Stimulated activated CD8-positive, alpha-beta memory T cell treated with anti-CD3 and anti-CD28 coated beads, Interleukin-15, amount 100 ng/mL, for 1 hour (primary cell): ENCODE measurements around the gene ST14.

Experiments used
- DNase-seq: peaks from one replicate; pipeline ENCODE4 v3.0.0-alpha.2; 2020; ENCODE audit warnings: low read depth

The ST14 gene

DNA sequence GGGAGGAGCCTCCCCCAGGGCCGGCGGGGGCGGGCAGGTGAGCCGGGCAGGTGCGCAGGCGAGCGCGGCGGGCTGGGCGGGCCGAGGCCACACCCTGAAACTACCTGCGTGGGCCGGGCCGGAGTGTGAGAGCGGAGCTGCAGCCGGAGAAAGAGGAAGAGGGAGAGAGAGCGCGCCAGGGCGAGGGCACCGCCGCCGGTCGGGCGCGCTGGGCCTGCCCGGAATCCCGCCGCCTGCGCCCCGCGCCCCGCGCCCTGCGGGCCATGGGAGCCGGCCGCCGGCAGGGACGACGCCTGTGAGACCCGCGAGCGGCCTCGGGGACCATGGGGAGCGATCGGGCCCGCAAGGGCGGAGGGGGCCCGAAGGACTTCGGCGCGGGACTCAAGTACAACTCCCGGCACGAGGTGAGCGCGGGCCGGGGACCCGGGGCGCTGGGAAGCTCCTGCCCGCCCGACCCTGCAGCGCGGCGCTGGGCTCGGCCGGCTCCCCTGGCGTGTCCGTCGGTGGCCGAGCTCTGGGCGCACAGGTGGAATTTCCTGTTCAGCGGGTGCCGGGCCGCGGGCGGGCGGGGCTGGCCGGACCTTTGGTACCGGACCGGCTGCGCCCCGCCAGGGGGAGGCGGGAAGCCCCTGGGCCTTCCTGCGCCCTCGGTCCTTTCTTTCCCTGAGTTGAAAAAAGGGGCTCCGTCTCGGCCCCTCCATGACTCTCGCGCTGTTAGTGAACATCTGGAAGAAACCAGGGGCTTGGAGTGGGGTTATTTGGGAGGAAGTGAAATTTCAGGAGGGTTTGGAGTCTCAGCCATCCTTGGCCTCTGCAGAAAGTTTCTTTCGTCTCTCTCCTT, at the start of gene ST14:
ST14 (plus strand) TSS at position 126 of the 841 bp plus-strand sequence; CDS start at position 324, 198 bp downstream.
- DNase-seq = no peak

DNA sequence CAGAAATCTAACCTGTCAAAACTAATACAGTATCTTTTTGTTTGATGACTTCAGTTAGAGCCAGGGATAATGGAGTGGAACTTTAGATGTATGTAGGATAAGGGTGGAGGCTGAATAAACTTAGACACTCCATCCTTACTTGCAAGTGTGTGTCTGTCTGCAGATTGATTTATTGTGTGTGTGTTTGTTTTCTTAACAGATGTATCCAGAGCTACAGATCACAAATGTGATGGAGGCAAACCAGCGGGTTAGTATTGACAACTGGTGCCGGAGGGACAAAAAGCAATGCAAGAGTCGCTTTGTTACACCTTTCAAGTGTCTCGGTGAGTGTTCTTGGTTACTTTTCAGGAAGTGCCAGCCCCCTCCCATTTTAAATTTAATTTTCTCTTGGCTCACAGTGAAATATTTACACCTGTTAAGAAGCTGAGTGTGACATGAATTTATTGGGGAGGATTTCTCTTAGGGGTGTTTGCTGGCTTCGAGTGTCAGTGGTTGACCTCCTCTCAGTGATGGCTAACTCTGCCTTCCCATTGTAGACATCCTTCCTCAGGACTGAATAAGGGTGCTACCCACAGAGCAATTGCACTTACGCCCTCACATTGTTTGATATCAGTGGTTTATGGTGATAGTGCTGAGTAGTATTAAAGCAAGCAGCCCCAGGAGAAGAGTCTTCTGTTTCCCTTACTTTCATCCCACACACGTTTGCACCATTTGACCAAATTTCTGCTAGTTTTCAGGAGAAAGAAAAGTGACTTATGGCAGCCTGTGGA, 49.1 kb upstream of the ST14 start:
- no peak for DNase-seq

DNA sequence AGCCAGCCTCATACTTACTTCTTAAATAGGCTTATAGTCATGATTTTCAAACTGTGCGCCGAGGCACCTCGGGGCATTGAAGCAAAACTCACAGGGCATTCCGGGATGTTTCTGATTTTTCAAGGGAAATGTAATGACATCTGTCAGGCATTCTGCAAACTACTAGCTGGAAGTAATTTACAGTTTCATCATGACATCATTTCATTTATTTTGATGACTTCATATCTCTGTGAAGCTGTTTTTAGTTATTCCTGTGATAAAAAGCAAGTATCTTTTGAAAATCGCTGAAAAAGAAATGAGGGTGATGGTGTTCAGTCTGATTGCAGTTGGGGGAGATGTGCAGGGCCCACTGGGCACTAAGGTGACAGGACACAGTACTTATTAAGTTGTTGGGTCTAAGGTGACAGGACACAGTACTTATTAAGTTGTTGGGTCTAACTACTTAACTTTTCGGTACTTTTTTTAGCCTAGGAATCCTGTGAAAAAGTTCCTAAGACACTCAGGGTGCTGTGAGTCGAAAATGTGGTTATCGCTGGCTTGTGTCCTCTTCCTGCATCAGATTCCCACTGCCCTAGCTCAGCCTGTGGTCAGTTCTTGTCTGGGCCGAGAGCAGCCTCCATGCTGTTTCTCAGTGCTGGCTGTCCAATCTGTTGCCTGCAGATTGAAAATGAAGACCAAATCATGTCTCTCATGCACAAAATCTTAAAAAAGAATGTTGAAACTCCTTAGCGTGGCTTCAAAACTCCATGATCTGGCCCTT, 47.3 kb upstream of the ST14 start:
- DNase-seq = no peak

DNA sequence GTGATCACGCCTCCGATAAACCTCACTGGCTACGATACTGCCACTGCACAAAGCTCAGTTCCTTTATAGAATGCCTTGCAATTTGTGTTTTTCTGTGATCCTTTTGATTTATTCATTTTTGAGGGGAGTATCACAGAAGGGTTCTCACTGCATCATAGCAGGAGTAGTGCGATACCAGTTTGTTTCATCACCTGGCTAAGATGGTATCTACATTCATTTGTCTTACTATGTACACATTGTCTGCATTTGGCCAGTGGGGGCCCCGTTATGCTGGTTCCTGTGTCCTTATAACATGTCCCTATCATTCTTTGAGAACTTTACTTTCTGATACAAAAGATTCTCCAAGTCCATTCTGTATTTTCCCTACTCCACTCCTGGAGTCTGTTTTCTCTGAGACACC, 45.3 kb upstream of the ST14 start:
- DNase-seq = no peak

DNA sequence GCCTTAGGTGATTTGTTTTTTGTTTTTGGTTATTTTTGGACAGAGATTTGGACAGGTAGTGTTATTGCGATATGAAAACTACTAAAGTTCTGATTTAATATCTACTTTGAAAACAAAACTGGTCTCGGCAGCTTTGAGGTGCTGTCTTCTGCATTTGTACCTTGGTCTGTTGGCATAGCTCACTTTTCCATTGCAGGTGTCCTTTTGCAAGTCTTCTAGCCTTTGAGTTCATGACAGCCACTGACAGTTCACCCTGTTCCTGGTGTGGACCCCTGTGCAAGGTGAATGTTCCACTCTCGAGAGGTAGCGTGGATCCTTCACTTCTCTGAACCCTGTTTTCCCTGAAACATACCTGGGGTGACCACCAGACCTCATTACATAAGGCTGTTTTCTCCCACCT, 44.9 kb upstream of the ST14 start:
- DNase-seq = no peak

DNA sequence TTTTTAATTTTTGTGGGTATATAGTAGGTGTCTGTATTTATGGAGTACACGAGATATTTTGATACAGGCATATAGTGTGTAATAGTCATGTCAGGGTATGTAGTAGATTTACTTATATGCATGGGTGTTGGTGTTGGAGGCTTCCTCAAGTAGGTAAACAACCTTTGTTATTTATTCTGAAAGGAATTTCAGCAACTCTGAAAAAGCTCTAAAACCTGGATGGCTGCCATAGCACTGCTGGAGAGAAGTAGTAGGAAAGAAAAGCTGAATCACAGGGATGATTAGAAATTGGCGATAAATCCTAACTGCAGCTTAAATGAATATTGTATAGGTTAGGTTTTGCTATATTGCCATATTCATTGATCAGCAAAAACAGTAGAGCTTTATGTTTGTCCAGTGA, 44.4 kb upstream of the ST14 start:
- no peak for DNase-seq

DNA sequence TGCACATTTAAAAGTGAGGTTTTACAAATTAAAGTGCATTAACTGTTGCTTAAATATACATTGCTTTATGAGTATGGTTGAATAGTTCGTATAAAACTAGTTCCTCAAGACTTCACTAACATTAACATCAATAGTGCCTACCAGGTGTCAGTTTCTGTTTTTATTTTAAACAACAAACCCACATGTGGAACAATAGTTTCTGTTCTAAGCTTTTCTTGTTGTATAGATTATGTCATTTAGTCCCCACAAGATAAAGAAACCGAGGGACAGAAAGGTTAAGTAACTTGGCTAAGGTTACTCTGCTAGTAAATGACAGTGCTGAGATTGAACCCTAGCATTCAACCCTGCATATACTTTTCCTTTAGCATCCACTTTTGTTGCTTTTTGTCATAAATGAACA, 41.4 kb upstream of the ST14 start:
- DNase-seq = no peak

DNA sequence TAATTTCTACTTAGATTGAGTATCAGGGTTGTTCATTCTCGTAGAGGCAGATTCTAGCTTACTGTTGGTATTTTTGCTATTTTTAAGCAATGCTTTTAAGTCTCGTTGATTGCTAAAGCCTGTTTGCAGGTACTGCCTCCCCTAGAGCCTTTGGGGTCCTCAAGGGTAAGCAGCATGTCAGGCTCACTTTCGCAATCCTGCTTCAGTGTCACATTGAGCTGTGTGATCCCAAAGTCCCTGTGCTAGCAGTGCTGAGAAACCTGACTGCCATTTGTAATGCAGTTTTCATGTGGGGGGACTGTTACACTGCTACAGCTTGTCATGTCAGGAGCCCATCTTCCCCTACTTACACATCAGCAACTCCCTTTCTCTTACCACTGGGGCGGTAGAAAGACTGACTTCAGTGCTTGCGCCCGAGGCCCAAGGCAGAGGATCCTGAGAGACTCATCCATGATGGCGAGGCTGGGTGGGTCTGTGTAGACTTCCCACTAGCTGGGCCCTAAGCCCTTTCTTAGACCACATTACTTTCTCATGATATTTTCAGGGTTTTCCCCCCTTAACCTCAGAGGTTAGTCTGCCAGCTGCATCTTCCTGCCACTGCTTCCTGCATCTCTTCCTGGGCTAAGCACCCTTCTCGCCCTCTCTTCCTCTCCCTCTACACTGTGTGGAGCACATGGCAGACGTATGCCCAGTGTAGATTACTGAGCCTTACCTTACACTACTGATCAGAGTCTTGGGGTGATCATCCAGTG, 40.8 kb upstream of the ST14 start:
- DNase-seq = no peak

DNA sequence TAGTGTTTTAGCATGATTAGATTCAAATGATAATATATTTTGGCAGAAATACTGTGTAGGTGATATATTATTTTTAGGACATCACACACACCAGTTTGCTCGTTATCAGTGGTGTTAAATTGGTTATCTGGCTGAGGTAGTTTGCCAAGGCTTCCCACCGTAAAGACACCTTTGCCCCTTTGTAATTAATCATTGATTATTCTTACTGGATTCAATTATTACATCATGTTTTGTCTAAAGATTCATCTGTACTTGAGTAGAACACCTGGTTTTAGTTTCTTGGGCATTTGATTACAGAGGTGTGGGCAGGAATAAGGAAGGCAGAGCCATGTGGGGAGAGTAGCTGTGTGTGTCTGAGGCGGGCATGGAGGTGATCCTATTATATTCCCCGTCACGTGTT, 39.5 kb upstream of the ST14 start:
- DNase-seq = no peak

DNA sequence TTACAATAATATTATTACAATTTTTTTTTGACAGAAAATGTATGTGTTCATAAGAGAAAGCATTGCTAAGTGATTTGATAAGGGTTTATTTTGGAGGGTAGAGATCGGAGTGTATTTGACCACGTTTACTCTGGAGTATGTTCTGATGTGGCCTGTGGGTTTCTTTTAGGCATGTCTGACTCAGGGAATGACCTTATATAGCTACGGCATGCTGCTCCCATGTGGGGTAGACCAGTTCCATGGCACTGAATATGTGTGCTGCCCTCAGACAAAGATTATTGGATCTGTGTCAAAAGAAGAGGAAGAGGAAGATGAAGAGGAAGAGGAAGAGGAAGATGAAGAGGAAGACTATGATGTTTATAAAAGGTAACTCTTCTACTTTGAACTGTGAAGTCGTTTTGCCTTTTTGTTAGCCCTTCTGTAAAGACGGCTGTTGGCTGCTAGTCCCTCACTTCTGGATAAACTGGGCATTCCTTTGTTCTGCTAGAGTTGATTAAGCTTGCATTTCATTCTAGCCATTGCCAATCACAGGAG, 38.1 kb upstream of the ST14 start:
- DNase-seq = no peak

DNA sequence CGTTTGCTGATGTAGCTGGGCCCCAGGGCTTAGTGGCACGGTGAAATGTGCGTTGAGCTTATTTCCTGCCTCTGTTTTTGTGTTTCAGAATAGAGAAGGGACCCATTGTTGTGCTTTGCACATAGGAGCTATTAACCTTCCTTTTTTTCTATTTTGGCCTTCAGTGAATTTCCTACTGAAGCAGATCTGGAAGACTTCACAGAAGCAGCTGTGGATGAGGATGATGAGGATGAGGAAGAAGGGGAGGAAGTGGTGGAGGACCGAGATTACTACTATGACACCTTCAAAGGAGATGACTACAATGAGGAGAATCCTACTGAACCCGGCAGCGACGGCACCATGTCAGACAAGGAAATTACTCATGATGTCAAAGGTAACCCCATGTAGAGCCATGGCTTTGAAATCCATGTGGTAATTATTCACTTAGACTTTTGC, 37.4 kb upstream of the ST14 start:
- no peak for DNase-seq

DNA sequence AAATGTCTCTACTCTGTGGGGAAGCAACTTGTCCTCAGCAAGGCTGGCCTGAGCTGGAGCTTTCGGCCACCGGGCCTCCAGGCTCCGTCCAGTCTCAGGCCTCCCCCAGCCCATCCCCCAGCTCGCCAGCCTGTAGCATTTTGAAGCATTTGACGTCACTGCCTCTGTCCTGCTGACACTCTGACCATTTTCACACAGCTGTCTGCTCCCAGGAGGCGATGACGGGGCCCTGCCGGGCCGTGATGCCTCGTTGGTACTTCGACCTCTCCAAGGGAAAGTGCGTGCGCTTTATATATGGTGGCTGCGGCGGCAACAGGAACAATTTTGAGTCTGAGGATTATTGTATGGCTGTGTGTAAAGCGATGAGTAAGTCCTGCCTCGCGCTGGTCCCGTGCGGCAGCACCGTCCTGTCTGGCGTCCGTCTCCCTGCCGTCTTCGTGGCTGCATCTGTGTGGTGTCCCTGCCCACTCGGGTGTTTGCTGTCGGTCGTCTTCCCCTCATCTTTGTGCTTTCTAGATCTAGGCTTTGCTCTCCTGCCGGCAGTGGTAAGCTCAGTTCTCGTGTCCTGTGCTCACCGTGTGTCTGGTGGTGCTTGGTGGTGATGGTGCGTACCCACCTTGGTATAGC, 36.1 kb upstream of the ST14 start:
- DNase-seq = no peak

DNA sequence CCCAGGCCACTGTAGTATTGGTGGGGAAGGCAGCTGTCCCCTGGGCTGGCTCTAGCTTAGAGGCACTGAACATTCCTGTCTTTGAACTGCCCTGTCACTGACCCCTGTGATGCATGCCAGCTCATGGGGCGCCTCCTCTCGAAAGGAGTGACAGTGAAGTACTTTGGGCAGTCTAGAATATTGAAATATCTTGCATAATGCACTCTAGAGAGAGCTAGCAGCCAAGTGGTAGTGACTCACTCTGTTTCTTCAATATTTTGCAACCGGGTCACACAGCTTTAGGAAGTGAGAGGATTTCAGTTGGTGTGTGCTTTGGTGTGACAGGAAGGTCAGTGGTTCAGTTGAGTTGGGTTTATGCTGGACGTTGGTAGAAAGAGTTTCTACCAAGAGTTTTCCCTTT, 35.5 kb upstream of the ST14 start:
- DNase-seq = no peak

DNA sequence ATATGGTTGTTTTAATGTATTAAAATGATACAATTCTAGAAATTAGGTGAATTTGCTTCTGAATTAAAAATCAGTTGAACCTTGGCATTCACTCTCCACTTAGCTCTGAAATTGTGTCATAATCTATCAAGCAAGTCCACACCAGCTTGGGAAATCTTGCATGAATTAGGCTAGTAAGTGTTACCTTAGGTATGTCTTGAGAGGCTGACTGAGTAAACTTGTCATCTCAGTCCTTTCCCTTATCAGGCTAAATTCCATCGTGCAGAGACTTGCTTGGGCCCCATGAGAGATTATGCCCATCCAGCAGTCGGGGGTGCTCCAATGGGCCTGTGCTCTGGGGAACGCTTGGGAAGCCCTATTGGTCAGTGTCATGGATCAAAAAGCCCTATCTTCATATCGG, 33.9 kb upstream of the ST14 start:
- no peak for DNase-seq

DNA sequence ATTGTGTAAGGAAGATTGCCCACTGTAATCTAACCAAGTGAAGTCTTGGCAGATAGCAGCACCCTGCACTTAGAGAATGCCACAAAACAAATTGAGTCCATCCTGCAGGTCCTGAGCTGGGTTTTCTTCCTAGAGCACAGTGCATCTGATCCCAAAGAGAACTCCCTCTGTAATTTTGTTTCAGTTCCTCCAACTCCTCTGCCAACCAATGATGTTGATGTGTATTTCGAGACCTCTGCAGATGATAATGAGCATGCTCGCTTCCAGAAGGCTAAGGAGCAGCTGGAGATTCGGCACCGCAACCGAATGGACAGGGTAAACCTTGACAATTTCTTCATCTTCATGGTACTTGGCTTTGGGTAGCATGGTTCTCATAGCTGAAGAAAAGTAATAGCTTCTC, 33.1 kb upstream of the ST14 start:
- DNase-seq = no peak

DNA sequence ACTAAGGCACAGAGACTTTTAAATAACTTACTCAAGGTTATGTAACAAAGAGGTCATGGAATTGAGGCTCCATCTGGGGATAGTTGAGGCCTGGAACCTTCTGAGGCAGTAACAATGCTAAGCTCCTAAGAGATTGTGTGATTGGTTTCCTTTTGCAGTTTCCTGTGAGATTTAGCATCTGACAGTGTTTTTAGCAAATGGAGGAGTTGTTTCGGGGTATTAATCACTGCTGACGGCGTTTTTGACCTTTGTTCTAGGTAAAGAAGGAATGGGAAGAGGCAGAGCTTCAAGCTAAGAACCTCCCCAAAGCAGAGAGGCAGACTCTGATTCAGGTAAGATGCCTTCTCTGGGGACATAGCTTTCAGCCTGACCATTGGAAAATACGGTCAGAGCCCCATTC, 32.1 kb upstream of the ST14 start:
- DNase-seq = no peak

DNA sequence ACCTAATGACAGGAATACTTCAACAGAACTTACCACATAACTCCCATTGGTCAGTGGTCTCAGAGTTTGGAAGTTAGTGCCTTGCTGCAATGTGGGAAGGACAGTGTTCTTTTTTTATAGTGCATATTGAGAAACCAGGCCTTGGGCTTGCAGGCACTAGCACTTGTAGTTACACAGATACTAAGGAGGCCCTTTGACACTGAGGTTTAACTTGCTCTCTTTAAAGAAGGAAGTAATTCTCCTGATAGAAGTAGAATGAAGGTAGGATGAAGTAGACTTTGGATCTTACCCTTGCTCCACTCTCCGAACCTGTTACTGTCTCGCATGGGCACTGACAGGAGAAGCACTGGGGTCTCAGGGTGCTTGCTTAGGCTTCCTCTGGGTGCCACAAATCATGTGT, 31.0 kb upstream of the ST14 start:
- no peak for DNase-seq

DNA sequence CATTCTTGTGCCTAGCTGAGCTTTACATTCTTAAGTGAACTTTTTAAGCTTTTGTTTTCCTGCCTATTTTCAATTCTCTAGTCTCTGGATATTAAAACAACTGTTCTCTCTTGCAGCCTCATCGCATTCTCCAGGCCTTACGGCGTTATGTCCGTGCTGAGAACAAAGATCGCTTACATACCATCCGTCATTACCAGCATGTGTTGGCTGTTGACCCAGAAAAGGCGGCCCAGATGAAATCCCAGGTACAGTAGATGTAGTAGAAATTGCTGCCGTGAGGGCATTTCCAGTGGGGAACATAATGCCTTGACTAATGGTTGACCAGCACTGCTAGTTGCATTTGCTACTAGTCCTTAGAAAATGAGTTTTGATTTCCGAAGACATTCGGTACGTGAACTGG, 29.7 kb upstream of the ST14 start:
- DNase-seq = no peak

DNA sequence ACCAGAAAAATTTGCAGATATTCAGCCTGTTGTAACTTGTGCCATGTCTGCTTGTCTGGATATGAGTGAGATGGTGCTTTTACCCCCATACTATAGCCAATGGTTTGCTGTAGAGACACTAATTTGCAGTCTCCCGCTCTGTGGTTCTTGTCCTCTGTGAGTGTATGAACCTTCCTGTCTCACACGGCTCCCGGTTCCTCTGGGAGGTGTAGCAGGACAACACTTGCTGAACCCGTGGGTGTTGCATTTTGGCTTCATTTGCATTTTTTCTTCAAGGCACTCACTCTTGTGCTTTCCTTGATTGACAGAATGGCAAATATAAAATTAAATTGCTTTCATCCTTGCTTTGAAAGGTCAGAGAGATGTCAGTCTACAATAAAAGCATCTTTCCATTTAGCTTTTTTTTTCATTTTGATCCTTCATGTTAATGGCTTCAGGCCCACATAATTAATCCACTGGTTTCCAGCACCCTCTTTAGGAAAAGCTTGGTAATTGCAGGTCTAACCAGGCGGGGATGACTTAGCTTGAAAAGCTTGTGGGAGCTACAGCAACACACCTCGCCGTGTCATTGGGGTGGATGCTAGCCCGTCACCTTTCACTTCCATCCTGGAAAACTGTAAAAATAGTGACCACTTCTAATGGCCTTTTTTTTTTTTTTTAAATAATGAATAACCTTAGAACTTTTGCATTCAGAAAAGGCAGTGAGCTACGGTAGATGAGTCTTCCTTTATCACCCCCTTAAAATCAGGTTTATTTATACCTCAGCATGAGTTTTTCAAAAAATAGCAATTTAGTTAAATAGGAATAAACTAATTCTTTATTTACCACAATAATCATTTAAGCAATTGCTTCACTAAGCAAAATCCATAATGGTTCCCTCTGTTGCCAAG, 27.4 kb upstream of the ST14 start:
- peak; percentile 16 for DNase-seq

DNA sequence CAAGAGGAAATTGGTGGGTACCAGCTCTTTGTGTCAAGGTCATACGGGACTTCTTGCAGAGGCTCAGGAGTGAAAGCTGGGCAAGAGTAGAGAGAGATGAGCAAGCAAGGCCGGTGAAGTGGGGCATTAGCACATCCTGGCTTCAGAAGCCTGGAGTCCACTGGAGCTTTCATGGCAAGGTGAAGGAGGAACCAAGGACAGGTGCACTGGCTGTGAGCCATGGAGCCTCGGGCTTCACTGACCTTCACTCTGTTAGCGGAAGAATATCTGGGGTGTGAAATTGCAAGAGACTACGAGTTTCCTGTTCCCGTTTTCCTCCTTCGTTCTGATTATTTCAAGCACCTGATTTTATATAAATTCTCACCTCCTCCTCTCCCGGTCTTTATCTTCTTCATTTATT, 25.9 kb upstream of the ST14 start:
- no peak for DNase-seq
